ENCODE data around the gene MGAT5B.
"Not testable (repeated sequence)": the region's sequence is repeated elsewhere in the genome, so short reads cannot be mapped to it uniquely, and the experiment has no call there.

Gene MGAT5B

DNA sequence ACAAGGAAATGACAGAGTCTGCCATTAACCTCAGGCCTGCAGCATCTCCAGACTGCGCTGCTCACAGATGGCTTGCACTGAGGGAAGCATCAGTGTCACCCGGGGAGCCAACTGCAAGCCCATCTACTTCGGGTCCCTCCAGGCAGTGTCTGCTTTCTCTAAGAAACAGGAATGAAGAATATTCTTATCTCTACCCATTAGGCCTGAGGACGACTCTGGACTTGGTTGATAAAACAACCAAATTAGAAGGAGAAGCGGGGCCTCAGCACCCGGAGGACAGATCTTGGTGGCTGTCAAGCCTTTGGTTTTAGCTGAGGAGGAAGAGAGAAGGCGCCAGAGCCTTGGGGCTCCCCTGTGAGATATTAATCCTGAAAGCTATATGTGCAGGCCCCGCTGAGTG, 19.5 kb upstream of the MGAT5B start:
- DNase-seq = no peak

DNA sequence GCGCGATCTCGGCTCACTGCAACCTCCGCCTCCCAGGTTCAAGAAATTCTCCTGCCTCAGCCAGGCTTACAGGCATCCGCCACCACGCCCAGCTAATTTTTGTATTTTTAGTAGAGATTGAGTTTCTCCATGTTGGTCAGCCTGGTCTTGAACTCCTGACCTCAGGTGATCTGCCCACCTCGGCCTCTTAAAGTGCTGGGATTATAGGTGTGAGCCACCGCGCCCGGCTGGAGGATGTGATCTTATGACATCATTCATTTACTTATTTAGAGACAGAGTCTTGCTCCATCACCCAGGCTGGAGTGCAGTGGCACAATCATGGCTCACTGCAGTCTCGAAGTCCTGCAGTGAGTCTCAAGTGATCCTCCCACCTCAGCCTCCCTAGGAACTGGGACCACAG, 19.0 kb upstream of the MGAT5B start:
- not testable (repeated sequence) for DNase-seq

DNA sequence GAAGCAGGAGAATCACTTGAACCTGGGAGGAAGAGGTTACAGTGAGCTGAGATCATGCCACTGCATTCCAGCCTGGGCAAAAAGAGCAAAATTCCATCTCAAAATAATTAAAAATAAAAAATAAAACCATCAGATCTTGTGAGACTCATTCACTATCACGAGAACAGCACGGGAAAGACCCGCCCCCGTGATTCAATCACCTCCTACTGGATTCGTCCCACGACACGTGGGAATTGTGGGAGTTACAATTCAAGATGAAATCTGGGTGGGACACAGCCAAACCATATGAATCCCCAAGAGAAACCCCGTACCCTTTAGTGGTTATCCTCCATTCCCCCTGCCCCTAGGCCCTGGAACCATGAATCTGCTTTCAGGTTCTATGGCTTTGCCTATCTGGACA, 15.4 kb upstream of the MGAT5B start:
- no peak for DNase-seq

DNA sequence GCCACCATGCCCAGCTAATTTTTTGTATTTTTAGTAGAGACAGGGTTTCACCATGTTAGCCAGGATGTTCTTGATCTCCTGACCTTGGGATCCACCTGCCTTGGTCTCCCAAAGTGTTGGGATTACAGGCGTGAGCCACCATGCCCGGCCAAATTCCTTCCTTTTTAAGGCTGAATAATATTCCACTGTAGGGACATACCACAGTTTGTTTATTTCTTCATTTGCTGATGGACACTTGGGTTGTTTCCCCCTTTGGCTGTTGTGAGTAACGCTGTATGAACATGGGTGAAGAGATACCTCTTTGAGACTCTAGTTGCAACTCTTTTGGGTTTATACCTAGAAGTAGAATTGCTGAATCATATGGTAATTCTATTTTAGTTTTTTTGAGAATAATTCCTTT, 13.1 kb upstream of the MGAT5B start:
- no peak for DNase-seq

DNA sequence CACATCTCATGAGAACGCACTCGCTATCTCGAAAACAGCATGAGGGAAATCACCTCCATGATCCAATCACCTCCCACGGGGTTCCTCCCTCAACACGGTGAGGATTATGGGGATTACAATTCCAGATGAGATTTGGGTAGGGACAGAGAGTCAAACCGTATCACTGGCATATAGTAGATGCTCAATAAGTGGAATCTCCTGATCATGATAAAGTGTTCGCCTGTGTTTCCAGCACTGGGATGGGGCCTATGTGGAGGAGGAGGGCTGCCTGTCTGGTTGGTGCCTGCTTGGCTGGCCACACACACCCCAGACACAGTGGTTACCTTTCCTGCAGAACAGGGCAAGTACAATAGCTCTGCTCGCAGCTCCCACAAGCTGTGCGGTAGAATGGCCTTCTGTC, 6.1 kb upstream of the MGAT5B start:
- DNase-seq = no peak

DNA sequence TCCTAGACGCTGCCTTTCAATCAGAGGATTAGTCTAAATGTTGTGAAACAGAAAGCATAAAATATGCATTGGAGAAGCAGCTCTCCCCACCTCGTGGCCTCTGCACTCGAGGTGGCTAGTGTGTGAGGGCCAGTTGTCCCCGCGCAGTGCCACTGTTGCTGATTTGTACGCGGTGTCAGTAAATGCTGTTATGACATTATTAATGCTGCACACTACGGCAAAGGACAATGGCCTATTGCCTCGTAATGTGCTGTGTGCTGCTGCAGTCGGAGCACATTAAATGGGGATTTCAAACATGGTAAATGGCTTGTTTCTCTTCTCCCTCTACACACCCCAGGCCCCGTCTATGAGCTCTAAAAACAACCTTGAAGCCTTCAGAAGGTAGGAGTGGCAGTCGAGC, 5.7 kb upstream of the MGAT5B start:
- no peak for DNase-seq

DNA sequence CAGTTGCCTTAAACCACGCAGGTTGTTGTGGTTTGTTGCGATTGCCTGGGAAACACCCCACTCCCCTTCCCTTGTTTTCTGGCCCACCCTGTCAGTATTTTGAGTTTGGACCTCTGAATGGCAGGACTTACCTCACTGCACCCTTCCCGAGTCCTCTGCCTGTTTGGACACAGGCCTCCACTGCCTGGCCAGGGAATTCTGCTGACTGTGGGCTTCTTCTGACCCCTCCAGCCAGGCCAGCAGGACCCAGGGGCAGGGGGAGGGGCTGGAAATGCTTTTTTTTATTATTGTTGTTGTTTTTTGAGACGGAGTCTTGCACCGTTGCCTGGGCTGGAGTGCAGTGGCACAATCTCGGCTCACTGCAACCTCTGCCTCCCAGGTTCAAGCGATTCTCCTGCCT, 4.2 kb upstream of the MGAT5B start:
- no peak for DNase-seq

DNA sequence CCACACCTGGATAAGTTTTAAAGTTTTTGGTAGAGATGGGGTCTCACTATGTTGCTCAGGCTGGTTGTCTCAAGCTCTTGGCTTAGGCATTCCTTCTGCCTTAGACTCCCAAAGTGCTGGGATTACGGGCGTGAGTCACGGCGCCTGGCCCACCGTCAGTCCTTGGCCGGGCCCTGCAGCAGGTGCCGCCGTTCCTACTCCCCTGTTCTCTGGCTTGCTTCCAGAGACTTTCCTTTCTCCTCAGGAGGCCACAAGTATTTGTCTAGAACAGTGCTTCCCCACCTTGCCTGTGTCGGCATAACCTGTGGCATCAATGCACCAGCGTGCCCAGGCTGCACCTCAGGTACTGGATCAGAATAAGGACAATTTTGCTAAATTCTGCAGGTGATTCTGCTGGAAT, 3.0 kb upstream of the MGAT5B start:
- no peak for DNase-seq

DNA sequence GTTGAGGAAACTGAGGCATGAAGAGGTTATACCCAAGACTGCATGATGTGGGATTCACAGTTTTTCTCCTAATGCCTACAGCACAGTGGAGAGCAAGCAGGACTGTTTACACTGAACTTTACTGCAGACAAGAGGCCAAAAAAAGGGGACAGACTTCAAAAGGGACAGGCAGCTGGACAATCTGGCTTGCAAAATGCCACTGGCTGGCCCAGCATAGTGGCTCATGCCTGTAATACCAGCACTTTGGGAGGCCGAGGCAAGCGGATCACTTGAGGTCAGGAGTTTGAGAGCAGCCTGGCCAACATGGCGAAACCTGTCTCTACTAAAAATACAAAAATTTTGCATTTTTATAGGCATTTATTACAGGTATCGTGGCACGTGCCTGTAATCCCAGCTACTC, 2.0 kb upstream of the MGAT5B start:
- DNase-seq = no peak

DNA sequence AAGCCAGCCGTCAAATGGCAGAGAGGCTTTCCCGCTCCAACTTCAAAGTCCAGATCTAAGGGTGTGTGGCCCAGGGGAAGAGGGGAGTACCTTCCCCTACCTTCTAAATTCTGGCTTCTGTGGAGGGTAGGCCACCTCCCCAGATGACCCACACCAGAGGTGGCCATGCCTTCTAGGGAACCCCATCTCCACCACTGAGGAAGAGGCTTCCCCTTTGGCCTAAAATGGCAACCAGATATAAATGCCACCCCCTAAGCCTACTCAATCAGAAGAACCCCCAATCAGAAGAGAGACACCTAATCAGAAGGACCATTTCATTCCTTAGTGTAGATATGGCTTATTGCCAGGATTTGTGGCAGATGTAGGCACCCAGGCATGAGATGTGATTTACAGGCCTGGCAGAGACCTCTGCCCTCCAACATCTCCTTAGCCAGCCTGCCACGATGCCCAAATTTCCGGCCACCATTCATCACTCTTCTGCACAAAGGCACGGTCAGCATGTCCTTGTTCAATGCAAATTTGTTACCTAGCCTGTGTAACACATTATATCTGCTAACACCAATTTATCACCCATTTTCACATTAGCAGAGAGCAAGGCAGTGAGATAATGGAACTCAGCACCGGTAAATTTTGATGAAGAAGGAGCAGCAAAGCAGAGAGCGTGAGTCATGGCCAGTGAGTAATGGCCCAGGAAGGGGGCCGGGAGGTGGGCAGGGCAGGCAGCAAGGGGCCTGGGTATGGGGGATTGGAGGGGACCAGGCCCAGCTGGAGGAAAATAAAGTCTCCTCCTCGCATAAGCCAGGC, 1.2 kb upstream of the MGAT5B start:
- DNase-seq = no peak

DNA sequence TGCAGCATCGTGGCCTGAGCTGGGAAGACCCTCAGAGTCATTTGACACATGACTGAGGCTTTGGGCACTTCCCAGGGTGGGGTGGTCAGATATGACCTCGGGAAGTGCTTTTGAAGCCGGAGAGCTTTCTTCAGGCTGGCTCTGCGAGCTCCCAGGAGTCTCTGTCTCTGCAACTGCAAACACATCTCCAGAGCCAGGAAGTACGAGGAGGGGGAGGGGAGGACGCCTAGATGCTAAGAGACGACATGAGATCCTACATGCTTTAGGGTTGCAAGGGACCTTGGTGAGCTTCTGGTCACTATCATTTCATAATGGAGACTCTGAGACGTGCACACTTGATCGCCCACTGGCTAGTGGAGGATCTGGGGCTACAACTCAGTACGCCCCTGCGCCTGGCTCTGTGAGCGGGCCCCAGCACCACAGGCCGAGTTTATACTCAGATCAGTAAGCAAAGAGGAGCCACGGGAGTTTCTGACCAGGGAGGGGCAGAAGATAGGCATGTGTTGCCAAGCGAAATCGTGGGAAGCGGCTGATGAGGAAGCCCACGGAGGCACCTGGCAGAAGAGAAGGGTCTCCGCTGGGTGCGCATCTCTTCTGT, 527 bp upstream of the MGAT5B start:
- no peak for DNase-seq

DNA sequence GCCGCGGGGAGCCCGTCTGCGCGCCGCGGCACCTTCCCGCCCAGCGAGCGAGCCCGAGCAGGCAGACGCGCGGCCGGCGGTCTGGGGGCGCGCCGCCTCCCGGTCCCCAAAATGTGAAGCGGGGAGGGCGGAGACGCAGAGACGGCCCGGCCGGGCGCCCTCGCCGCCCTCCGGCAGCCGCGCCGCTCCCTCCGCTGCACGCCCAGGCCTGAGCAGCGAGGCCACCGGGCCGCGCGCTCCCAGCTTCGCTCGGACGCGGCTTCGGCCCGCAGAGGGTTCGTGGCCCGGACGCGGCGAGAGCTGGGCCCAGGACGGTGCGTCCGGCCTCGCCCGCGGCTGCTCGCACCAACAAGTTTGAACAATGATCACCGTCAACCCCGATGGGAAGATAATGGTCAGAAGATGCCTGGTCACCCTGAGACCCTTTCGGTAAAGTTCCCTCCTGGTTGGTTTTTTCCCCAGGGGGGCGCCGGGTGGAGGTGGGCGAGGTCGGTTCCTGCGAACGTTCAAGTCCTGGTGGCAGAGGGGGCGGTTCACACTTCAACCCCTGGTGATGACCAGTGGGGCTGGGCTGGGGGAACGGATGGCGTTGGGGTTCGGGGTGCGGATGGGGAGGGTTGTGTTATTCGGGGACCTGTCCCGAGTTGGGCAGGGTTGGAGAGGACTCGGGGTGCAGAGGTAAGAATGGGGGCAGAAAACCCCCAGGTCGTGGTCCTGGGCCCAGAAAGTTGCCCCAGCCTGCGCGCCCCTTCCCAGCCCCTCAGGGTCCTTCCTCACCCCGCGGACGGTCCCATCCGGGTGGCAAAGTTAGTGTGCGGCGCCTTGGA, 678 bp downstream of the MGAT5B start:
- peak; percentile 25 for DNase-seq

DNA sequence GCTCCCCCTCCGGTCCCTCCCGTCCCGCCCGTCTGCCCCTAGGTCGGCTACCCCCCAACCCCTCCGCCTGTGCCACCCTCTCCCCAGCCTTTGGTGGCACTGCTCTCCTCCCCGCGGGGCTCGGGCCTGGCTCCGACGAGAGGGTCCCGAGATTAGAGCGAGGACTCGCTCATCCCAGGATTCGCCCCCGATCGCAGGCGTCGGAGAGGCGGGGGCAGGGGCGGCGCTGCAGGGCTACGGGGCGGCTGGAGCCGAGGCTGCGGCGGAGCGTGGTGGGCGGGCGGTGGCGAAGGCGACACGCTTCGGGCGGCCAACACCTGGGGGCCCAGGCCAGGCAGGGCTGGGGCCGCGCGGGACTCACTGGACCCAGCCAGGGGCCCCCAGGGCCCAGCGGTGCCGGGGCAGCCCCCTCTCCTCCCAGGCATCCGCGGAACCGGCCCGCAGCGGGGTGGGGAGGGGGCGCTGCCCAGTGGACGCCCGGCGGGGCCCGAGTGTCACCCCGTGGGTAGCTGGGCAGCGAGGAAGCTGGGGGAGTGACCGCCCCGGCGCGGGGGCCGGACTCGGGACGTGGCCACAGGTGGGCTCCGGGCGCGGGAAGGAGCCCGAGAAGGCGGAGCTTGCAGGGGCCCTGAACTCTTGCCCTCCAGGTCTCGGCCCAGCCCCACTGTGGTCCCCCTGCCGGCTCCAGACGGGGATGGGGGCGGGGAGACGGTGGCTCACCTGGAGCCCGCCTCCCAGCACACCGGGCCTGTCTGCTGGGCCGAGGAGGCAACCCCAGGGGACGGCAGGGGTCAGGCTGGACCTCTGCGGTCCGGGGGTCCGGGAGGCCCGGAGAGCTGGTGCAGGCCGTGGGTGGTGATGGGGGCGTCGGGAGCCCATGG, 1.5 kb downstream of the MGAT5B start:
- DNase-seq = no peak

DNA sequence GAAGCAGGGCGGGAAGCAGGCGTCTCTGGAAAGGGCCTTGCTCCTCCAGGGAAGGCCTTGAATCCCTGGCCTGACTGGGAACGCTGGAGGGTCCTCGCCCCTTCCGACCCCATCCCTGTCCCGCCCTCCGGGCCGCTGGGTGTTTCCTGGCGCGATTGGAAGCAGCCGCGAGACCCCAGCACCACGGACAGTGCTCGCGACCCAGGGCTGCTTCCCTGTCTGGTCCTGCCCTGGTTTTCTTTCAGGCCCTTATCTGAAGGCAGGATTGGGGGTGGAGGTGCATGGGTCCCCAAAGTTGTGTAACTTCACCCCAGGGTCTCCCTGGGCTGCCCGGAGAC, 2.1 kb downstream of the MGAT5B start:
- no peak for DNase-seq

DNA sequence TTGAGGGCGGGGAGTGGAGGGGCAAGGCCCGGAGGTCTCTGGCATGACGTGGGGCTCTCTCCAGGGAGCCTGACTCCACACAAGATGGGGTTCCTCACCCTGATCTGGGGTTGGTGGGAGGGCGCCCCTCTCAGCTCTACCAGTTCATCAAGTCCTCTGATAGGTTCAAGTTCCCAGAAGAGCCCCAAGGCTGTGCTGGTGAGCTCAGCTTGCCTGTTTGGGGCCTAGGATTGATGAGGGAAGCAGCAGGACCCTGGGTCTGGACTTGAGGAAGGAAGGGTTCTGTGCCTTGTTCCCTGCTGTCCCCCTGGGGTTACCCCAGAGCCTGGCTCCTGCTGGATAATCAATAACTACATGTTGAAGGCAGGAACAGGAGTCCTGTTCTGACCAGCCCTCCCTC, 3.5 kb downstream of the MGAT5B start:
- no peak for DNase-seq

DNA sequence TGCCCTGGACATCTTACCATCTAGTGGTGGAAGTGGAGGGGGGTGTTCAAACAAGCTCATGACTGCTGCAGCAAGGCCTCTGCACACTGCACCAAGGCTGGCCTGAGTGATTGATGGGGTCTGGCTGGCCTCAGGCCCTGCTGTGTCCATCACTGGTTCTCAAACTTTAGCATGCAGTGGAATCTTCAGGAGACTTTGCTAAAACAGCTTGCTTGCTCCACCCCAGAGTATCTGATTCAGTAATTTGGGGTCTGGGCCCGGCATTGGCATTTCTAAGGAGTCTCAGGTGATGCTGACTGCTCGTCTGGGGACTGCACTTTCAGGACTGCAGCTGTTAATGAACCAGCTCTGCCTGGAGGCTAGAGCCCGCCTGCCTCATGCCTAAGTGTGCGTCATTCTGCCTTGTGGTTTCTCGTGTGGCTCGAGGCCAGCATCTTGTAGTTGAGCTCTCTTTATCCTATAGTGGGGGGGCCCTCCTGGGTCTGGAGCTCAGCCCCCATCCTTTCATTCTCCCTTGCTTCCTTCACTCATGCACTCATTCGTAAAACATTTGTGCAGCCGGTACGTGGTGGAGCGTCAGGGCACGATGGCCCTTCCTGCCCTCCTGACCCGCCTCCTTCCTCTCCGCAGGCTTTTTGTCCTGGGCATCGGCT, 4.1 kb downstream of the MGAT5B start:
- DNase-seq = no peak

DNA sequence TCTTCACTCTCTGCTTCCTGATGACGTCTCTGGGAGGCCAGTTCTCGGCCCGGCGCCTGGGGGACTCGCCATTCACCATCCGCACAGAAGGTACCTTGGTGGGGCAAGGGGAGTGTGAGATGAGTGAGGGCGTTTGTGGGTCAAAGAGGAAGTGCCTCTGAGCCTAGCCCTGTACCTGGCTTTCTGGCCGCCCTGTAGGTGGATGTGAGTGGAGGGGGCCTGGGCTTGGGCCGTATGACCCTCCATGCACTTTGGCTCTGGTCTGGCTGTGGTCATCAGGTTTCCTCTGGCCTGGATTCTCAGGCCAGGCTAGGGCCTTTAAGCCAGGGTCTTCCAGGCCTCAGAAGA, 4.6 kb downstream of the MGAT5B start:
- DNase-seq = no peak

DNA sequence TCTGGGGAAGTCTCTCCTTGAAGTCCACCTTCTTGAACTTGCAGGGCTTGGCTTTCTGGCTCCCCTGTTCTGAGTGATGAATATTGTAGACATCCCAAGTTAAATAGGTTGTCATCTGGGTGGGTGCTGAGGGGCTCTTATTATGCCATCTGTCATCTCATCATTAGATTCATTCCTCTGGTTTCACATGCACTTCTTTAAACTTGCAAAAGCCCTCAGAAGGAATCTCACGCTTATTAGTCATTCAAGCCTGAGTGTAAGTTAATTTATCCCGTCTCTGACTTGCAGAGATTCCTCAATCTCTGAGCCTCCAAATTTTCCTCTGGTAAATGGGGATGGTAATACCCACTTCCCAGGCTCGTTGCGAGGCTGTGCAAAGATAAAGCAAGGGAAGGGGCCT, 5.7 kb downstream of the MGAT5B start:
- DNase-seq = no peak

DNA sequence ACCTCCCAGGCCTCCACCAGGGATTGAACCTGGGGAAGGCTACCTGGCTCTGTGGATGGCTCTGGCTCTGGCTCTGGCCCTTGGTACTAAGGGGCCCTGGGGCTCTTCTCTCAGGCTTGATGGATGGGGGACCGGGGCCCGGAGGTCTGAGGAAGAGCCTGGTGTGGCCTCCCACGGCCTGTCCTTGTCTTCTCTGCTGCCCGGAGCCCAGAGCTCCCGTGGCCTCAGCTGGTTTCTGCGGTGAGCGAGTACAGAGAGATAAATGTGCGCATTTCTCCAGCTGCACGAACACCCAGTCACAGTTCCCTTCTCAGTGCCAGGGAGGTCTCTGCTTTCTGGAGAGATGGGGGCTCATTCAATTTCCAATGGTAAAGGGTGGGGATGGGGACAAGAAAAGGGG, 9.2 kb downstream of the MGAT5B start:
- no peak for DNase-seq

DNA sequence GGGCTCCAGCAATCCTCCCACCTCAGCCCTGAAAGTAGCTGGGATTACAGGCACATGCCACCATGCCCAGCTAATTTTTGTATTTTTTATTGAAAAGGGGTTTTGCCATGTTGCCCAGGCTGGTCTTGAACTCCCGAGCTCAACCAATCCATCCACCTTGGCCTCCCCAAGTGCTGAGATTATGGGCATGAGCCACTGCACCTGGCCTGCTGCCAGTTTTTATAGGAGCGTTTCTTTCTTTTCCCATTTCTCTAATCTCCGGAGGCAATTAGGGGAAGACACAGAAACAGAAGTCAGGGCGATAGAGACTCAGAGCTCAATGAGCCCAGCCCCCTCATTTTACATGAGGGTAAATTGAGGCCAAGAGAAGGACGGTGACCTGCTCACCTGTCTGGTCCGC, 10.4 kb downstream of the MGAT5B start:
- DNase-seq = no peak

DNA sequence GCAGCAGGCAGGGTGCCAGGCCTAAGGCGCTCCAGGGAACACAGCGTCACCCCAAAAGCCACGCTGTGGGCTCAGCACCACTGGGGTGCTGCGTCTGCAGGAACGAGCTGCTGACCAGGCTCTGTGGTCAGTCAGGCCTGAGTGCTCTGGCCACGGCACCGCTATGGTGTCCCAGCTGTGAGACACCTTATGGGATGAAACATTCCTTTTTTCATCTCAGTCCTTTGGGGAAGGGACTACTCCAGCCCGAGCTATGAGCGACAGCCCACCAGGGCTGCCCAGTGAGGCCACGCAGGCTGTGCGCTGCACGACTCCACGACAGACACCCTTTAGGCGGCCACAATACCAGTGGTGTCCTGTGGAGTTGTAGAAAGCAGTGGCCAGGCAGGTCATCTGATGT, 11.1 kb downstream of the MGAT5B start:
- DNase-seq = no peak

DNA sequence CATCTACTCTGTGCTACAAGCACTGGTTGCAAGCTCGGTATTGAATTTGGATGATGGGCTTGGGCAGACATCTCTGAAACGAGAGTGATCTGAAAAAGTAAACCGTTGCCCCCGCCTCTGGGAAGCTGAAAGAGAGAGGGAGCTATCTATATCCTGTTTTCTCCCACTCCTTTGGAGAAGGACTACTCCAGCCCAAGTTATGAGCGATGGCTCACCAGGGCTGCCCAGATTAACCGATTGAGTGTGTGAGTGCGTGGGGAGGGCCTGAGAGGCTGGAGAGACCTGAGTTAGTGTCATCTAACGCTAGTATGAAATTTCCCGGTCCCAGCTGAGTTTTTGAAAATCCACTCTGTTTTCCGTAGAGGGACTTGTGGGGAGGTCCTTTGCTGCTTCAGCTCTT, 11.5 kb downstream of the MGAT5B start:
- DNase-seq = no peak

DNA sequence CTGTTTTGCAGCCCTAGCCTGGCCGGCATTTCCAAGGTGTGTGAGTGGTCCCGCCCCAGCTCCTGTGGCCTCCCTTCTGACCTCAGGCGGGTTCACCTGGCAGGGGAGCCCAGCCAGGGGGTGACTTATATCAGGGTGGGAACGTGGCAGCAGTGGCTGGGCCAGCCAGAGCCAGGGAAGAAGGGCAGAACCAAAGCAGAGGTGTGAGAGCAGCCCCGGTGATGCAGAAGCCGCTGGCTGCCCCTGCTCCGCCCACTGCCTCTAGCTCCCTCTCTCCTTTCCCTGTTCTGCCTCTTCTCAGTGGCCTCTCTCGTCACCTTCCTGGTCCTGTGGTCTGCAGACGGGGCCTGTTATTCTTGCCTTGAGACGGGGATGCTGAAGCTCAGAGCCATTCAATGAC, 12.1 kb downstream of the MGAT5B start:
- DNase-seq = no peak

All from activated naive CD4-positive, alpha-beta T cell treated with anti-CD3 and anti-CD28 coated beads, Interleukin-2, amount 50 U/mL, for 16 hours (primary cell).